Activated CD8-positive, alpha-beta T cell treated with anti-CD3 and anti-CD28 coated beads for 36 hours (primary cell): Measurements from ENCODE around the gene RNF227. TPM values are rescaled to one million over a fixed set of nuclear protein-coding genes. Genes with fewer than 3 reads are reported as not detected.

Source experiments
- ATAC-seq: fragments of 200-7000 bp; cut with Tn5 transposase; one replicate; pipeline ENCODE4 v1.10.0; 2021; ENCODE audit warnings: mild to moderate bottlenecking, moderate library complexity
- CTCF ChIA-PET: fragments of 350-600 bp; sonication (Branson Sonifier 250); formaldehyde crosslinking; loops from one replicate; lab custom pipeline; 2021; ENCODE audit warnings: antibody characterized with exemption; lab: Charles Lee
- POLR2A ChIA-PET: fragments of 350-600 bp; sonication (Branson Sonifier 250); formaldehyde crosslinking; loops from one replicate; lab custom pipeline; 2021; ENCODE audit warnings: antibody characterized with exemption; lab: Charles Lee
- DNase-seq: peaks from one replicate; pipeline ENCODE4 v3.0.0-alpha.2; 2020
- H3K27ac Mint-ChIP-seq: one replicate; pipeline ENCODE4 v1.8.0; 2021; ENCODE audit warnings: mild to moderate bottlenecking, mixed read lengths
- H3K27me3 Mint-ChIP-seq: one replicate; pipeline ENCODE4 v1.8.0; 2021; ENCODE audit warnings: mixed read lengths
- H3K36me3 Mint-ChIP-seq: one replicate; pipeline ENCODE4 v1.8.0; 2021; ENCODE audit warnings: low read depth, mixed read lengths
- H3K4me1 Mint-ChIP-seq: one replicate; pipeline ENCODE4 v1.8.0; 2021; ENCODE audit warnings: low read depth, mixed read lengths
- H3K4me3 Mint-ChIP-seq: one replicate; pipeline ENCODE4 v1.8.0; 2021; ENCODE audit warnings: mild to moderate bottlenecking, moderate library complexity, mixed read lengths
- H3K9me3 Mint-ChIP-seq: one replicate; pipeline ENCODE4 v1.8.0; 2021; ENCODE audit warnings: mixed read lengths
- intact Hi-C: fragments of 100-400 bp; cut with micrococcal nuclease; formaldehyde crosslinking; loops from one replicate; pipeline ENCODE4 v1.10.0; 2022
- total RNA-seq, 2 experiments: library from RNA; stranded (reverse); gene quantifications; one replicate each; pipeline ENCODE4 v1.2.3, GENCODE V29; 2021
- TF ChIP-seq, protein P1 (sequence below): fragments of 200-600 bp; IDR thresholded peaks from one replicate; pipeline ENCODE4 v1.8.0; 2022; ENCODE audit warnings: antibody characterized with exemption, mild to moderate bottlenecking

Gene RNF227
- total RNA-seq, 2 experiments from 2014 or later: 5.1 to 5.2 TPM

DNA sequence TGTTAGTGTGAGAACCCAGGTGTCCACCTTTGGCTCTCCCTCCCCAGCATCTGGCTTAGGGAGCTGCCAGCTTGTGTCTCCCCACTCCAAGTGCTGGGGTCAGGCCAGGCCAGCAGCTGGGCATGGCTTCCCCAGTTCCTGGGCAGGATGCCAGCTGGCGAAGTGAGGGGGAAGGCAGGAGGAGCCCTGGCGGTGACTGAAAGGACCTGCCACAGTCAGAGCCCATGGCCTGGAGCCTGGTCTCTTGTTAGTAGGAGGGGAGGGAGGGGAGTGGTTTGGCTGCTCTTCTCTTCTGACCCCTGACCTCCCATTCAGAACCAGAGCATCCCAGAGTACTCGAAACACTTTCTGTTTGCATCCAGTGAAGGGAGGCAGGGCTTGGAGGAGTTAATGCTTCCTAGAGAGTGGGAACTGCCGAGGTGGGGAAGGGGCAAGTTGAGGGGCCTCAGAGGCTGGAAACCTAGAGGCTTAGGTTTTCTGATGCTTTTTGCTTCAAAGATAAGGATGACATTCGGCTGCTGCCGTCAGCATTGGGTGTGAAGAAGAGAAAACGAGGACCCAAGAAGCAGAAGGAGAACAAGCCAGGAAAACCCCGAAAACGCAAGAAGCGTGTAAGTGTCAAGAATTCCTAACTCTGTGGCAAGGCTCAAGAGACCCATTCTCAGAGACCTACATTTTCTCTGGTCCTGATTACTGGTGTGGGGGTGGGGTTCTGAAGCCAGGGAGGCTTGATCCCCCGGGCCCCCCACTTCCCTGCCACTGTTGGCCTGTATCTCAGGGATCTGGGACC, 26.7 kb downstream of the RNF227 start:
- ATAC-seq (no peak), DNase-seq (peak; percentile 62)
- ChIA-PET POLR2A (interaction anchor here (0.9 to 1.8 kb wide), 4 partner anchors 9 to 100 kb away, joined by 3 to 9 read pairs (median 4); no protein-coding TSS in a partner anchor), CTCF (interaction anchor here (1.0 to 1.1 kb wide), 3 partner anchors 18 to 152 kb away, joined by 3 to 4 read pairs (median 3); no protein-coding TSS in a partner anchor)
- intact Hi-C loops: loop anchor here (5.0 kb wide), 1 partner anchor 47 kb away; no protein-coding TSS in a partner anchor
- TF ChIP-seq, protein P1, sequence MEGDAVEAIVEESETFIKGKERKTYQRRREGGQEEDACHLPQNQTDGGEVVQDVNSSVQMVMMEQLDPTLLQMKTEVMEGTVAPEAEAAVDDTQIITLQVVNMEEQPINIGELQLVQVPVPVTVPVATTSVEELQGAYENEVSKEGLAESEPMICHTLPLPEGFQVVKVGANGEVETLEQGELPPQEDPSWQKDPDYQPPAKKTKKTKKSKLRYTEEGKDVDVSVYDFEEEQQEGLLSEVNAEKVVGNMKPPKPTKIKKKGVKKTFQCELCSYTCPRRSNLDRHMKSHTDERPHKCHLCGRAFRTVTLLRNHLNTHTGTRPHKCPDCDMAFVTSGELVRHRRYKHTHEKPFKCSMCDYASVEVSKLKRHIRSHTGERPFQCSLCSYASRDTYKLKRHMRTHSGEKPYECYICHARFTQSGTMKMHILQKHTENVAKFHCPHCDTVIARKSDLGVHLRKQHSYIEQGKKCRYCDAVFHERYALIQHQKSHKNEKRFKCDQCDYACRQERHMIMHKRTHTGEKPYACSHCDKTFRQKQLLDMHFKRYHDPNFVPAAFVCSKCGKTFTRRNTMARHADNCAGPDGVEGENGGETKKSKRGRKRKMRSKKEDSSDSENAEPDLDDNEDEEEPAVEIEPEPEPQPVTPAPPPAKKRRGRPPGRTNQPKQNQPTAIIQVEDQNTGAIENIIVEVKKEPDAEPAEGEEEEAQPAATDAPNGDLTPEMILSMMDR: no peak
- no peak overlapping the region for H3K27ac Mint-ChIP-seq
- peaks cover 36% of the 10 kb centered on the region for H3K36me3 Mint-ChIP-seq
- H3K27me3 Mint-ChIP-seq: no peaks in the 10 kb centered on the region
- H3K4me3 Mint-ChIP-seq: no peak overlapping the region
- H3K4me1 Mint-ChIP-seq: peaks cover 10% of the 10 kb centered on the region
- H3K9me3 Mint-ChIP-seq: no peaks in the 10 kb centered on the region

DNA sequence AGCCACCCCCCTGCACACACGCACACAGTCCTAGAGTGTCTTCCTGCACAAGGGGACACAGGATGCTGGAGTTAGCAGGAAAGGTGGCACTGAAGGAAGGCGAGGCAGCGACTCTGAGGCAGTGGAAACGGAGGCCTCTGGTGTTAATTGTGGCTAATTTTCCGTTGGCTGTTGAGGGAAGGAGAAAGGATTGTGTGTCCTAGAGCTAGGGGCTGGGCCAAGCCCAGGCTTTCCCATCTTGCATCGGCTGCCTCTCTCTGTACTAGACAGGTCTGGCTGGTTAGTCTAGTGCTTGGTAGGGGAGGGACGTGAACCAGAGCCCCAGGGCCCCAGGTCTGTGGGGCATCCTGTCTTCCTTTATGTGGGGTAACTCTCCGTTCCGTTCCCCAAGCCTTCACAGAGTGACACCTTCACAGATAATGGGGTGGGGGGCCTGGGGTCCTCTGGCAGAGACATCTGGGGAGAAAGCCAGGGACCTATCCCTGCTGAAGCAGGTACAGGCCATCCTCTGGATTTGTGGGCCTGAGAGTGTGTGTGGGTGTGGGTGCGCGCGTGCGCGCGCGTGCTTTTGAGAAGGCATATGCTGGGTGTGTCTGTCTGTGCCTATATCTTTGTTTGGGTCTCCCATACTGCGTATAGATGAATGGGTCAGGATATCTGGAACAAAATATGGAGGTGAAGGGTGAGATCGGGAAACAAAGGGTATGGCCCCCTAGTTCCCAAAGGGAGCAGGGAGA, 27.7 kb downstream of the RNF227 start, which contains the start of gene CHD3:
CHD3 (plus strand) TSS at position 606 of the 737 bp plus-strand sequence. CDS start 212 bp downstream, outside the sequence.
- POLR2A ChIA-PET: interaction anchor here (0.9 to 1.8 kb wide), 4 partner anchors 8 to 101 kb away, joined by 3 to 9 read pairs (median 4); no protein-coding TSS in a partner anchor
- CTCF ChIA-PET: interaction anchor here (1.0 to 1.1 kb wide), 3 partner anchors 17 to 153 kb away, joined by 3 to 4 read pairs (median 3); no protein-coding TSS in a partner anchor
- H3K27ac Mint-ChIP-seq: no peak within 1 kb of the TSS

DNA sequence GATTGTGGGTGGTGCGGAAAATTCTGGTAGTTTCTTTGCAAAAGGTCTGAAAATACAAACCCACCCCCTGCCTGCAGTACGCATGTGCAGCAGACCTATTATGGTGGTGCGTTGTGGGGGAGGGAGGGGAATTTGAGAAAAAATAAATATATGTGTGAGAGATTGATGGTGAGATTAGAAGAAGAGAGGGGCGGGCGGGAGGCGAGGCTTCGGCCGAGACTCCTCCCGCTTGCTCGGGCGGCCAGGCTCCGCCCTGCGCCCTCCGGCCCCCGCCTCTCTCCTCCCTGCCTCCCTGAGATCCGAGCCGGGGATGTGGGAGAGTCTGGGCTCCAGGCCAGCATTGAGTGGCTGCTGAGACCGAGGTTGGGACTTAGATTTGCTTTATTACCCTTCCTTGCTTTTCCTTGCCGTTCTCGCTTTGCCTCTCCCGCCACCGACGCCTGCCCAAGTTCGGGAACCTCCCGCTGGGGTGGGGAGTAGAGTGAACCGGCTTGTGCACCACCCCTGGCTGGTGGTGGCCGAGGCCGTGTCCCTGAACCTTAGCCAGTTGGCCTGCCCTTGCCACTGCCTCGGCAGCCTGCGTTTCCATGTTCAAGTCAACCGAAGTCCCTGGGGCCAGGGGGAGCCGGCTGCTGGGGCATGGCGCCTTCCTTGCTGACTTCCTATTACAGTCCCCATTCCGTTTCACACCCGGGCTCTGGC, 28.5 kb downstream of the RNF227 start:
- CTCF ChIA-PET: no interaction called here
- ATAC-seq (peak; percentile 79), DNase-seq (peak; percentile 98)
- Mint-ChIP-seq H3K27ac (no peak overlapping the region), H3K9me3 (no peaks in the 10 kb centered on the region), H3K4me1 (peaks cover 10% of the 10 kb centered on the region), H3K27me3 (no peaks in the 10 kb centered on the region), H3K4me3 (no peak overlapping the region), H3K36me3 (peaks cover 30% of the 10 kb centered on the region)
- intact Hi-C loops: loop anchor here (5.0 kb wide), 1 partner anchor 45 kb away; no protein-coding TSS in a partner anchor
- TF ChIP-seq, protein P1: no peak
- POLR2A ChIA-PET: interaction anchor here (1.8 kb wide), 2 partner anchors 11 to 23 kb away, joined by 4 to 9 read pairs; no protein-coding TSS in a partner anchor

More for the DNA sequence above, 27.7 kb downstream of the RNF227 start, which contains the start of gene CHD3:
- no peak within 1 kb of the TSS for H3K4me3 Mint-ChIP-seq
- peak; percentile 77 for DNase-seq
- H3K4me1 Mint-ChIP-seq: peaks cover 10% of the 10 kb centered on the region
- intact Hi-C loops: loop anchor here (5.0 kb wide), 1 partner anchor 46 kb away; no protein-coding TSS in a partner anchor
- H3K9me3 Mint-ChIP-seq: no peaks in the 10 kb centered on the region
- peaks cover 32% of the 10 kb centered on the region for H3K36me3 Mint-ChIP-seq
- TF ChIP-seq, protein P1: no peak
- ATAC-seq: no peak
- no peaks in the 10 kb centered on the region for H3K27me3 Mint-ChIP-seq

DNA sequence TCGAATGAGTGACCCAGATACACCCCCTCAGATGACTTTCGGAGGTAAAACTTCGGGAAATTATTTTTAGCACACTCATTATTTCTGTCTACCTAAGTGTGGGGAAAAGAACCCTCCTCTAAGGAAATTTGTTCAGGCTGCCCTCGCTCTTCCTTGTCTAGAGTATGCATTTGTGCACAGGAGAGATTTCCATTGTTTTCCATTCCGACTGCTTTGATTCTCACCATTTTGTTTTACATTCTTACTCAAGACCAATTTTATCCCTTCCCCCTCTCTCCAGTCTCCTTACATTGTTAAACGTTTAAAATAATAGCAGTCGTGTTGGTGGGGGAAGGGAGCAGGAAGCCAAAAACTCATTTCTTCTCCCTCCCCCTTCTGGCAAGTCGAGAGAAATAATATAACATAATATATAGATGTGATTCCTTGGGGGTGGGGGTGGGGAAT, 29.0 kb downstream of the RNF227 start:
- Mint-ChIP-seq H3K27ac (no peak overlapping the region), H3K4me1 (peaks cover 10% of the 10 kb centered on the region), H3K36me3 (peaks cover 29% of the 10 kb centered on the region), H3K27me3 (no peaks in the 10 kb centered on the region), H3K4me3 (no peak overlapping the region), H3K9me3 (no peaks in the 10 kb centered on the region)
- DNase-seq (no peak), ATAC-seq (no peak)
- intact Hi-C loops: loop anchor here (5.0 kb wide), 1 partner anchor 45 kb away; no protein-coding TSS in a partner anchor
- ChIA-PET CTCF (interaction anchor here (1.0 to 1.5 kb wide), 2 partner anchors 27 to 46 kb away, joined by 3 to 5 read pairs; no protein-coding TSS in a partner anchor), POLR2A (interaction anchor here (1.0 to 1.8 kb wide), 4 partner anchors 23 to 335 kb away, joined by 3 to 4 read pairs (median 4); no protein-coding TSS in a partner anchor)
- TF ChIP-seq, protein P1: no peak
